Measurements from ENCODE around the gene MYH7. TPM values are rescaled to one million over a fixed set of nuclear protein-coding genes. Genes with fewer than 3 reads are reported as not detected.
"Not testable (repeated sequence)": the region's sequence is repeated elsewhere in the genome, so short reads cannot be mapped to it uniquely, and the experiment has no call there.

MYH7 gene
- total and polyA plus RNA-seq, 4 donors, result 0.99 to 2.9 (median 1.7) TPM

DNA sequence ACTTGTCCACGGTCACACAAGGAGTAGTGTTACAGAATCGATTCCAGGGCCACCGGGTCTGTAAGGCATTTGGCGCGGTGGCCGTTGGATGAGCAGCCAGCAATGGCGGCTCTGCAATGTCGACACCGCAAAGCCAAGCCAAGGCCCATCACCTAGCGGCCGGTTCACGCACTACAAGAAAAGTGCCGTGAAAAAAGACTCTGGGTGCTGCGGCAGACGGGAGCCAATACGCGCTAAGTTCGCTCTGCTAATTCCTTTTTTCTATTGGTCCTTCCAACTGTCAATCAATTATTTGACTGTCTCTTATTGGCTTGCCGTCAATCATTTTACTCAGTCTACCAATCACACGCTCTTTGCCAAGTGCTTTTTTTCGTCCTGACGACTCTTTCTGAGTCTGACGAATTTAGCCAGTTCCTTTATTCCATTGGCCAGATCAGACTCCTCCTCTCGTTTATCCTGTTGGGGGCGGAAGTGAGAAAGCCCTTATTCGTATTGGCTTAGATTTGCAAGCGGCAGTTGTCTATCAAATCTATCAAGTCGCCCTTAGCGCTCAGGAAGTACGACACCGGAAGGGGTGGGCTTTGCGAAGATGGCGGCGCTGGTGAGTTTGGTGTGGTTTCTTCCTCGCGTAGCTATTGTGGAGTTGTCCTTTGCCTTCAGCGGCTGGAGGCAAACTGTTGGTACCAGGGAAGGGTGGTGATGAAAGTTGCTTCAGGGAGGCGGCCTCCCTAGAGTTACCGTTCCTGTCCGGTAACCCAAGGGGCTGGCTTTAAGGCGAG, 33.9 kb upstream of the MYH7 start, which contains the start of gene NGDN:
Gene NGDN, plus strand, starts transcription at position 577 of the 779 bp plus-strand sequence. Its CDS starts 13 bp downstream, at position 590.
- under 1% methylated on average over 41 of the region's 41 CpGs for WGBS (ENCODE audit: insufficient coverage)
- peak within 1 kb of the TSS; percentile 94 for H3K27ac ChIP-seq (ENCODE audit: low read depth, low read length)
- H3K36me3 ChIP-seq (ENCODE audit: control insufficient read depth, insufficient read depth, low read length), result peaks cover 18% of the 10 kb centered on the region
- H3K9me3 ChIP-seq (ENCODE audit: control insufficient read depth, insufficient read depth, low read length), result no peaks in the 10 kb centered on the region
- no peaks in the 10 kb centered on the region for H3K27me3 ChIP-seq (ENCODE audit: control insufficient read depth, insufficient read depth, low read length)
- H3K4me1 ChIP-seq (ENCODE audit: control insufficient read depth, insufficient read depth, low read length), result peaks cover 4% of the 10 kb centered on the region
- DNase-seq (ENCODE audit: low read depth in 4 of 6, low spot score in 6 of 6), result peak; percentile 98 to 100 (median 100)
- peak within 1 kb of the TSS; percentile 99 for H3K4me3 ChIP-seq (ENCODE audit: low read depth, low read length)

DNA sequence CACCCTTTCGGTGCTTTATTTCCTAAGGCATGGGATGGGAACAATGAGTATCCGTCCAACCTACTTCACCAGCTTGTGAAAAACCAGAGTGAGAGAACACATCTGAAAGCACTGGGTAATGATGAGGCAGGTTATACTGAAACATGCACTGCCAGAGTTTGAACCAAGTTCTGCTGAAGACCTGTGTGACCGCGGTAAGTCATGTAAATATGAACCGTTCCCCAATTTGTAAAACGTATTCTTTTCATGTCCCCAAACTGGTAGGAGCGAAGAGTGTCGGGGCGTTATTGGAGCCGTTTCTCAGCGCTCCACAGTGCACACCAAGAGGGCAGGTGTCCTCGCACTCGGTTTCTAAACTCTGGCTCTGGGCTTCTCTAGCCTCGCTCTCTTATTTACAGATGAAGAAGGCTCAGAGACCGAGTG, 33.3 kb upstream of the MYH7 start:
- peaks cover 4% of the 10 kb centered on the region for H3K4me1 ChIP-seq (ENCODE audit: control insufficient read depth, insufficient read depth, low read length)
- peak overlapping the region; percentile 94 for H3K27ac ChIP-seq (ENCODE audit: low read depth, low read length)
- 76% methylated on average over 13 of the region's 15 CpGs for WGBS (ENCODE audit: insufficient coverage)
- peak overlapping the region; percentile 99 for H3K4me3 ChIP-seq (ENCODE audit: low read depth, low read length)
- DNase-seq (ENCODE audit: low read depth in 4 of 6, low spot score in 6 of 6), result no peak
- no peaks in the 10 kb centered on the region for H3K9me3 ChIP-seq (ENCODE audit: control insufficient read depth, insufficient read depth, low read length)
- no peaks in the 10 kb centered on the region for H3K27me3 ChIP-seq (ENCODE audit: control insufficient read depth, insufficient read depth, low read length)
- H3K36me3 ChIP-seq (ENCODE audit: control insufficient read depth, insufficient read depth, low read length), result peaks cover 18% of the 10 kb centered on the region

DNA sequence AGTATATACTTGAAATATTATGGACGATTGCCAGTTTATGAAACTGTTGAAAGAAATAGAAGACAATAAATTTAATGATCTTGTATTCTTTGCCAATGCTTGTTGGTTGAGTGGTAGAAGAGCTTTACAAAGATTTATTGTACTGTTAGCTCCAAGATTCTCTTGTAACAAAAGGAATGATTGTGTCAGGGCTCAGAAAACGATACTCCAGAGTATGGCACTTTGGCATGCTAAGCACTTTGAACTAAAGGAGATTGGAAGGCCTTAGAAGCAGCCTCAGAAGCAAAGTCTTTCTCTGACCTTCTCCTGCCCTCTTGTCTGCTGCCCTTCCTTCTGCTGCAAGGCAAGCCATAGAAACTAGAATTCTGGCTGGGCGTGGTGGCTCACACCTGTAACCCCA, 29.8 kb upstream of the MYH7 start:
- Histone ChIP-seq H3K9me3 (ENCODE audit: control insufficient read depth, insufficient read depth, low read length) (no peaks in the 10 kb centered on the region), H3K4me1 (ENCODE audit: control insufficient read depth, insufficient read depth, low read length) (peaks cover 4% of the 10 kb centered on the region), H3K4me3 (ENCODE audit: low read depth, low read length) (no peak overlapping the region), H3K36me3 (ENCODE audit: control insufficient read depth, insufficient read depth, low read length) (no peaks in the 10 kb centered on the region), H3K27ac (ENCODE audit: low read depth, low read length) (peak overlapping the region; percentile 71), H3K27me3 (ENCODE audit: control insufficient read depth, insufficient read depth, low read length) (no peaks in the 10 kb centered on the region)
- WGBS (ENCODE audit: insufficient coverage), result 48% methylated on average over 3 of the region's 3 CpGs
- peak in 1 of 6 donors; percentile 16 for DNase-seq (ENCODE audit: low read depth in 4 of 6, low spot score in 6 of 6)

DNA sequence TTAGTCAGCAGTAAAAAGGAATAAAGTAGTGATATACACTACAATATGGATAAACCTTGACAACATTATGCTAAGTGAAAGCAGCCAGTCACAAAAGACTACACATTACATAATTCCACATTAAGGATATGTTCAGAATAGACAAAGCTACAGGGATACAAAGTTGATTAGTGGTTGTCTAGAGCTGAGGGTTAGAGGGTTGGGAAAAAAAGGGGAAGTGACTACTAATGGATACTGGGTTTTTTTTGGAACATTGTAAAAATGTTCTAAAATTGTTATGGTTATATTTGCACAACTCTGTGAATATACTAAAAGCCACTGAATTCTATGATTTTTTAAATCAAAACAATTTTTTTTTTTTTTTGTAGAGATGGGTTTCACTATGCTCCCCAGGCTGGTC, 29.2 kb upstream of the MYH7 start:
- Histone ChIP-seq H3K27me3 (ENCODE audit: control insufficient read depth, insufficient read depth, low read length) (no peaks in the 10 kb centered on the region), H3K4me3 (ENCODE audit: low read depth, low read length) (no peak overlapping the region), H3K4me1 (ENCODE audit: control insufficient read depth, insufficient read depth, low read length) (peaks cover 4% of the 10 kb centered on the region), H3K9me3 (ENCODE audit: control insufficient read depth, insufficient read depth, low read length) (no peaks in the 10 kb centered on the region), H3K27ac (ENCODE audit: low read depth, low read length) (no peak overlapping the region), H3K36me3 (ENCODE audit: control insufficient read depth, insufficient read depth, low read length) (no peaks in the 10 kb centered on the region)
- no peak for DNase-seq (ENCODE audit: low read depth in 4 of 6, low spot score in 6 of 6)

DNA sequence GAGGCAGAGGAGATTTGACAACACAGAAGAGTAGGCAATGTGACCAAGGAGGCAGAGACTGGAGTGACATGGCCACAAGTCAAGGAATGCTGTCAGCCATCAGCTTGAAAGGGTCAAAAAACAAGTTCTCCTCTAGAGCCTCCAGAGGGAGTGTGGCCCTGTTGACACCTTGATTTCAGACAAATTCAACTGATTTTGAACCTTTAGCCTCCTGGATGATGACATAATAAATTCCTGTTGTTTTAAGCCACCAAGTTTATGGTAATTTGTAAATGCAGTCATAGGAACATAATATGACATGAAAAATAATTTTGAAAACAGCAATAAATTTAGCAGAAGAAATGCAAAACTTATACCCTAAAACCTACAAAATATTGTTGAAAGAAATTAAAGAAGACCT, 25.5 kb upstream of the MYH7 start:
- Histone ChIP-seq H3K27ac (ENCODE audit: low read depth, low read length) (no peak overlapping the region), H3K36me3 (ENCODE audit: control insufficient read depth, insufficient read depth, low read length) (no peaks in the 10 kb centered on the region), H3K4me3 (ENCODE audit: low read depth, low read length) (no peak overlapping the region), H3K27me3 (ENCODE audit: control insufficient read depth, insufficient read depth, low read length) (no peaks in the 10 kb centered on the region), H3K9me3 (ENCODE audit: control insufficient read depth, insufficient read depth, low read length) (no peaks in the 10 kb centered on the region), H3K4me1 (ENCODE audit: control insufficient read depth, insufficient read depth, low read length) (no peaks in the 10 kb centered on the region)
- DNase-seq (ENCODE audit: low read depth in 4 of 6, low spot score in 6 of 6), result no peak

DNA sequence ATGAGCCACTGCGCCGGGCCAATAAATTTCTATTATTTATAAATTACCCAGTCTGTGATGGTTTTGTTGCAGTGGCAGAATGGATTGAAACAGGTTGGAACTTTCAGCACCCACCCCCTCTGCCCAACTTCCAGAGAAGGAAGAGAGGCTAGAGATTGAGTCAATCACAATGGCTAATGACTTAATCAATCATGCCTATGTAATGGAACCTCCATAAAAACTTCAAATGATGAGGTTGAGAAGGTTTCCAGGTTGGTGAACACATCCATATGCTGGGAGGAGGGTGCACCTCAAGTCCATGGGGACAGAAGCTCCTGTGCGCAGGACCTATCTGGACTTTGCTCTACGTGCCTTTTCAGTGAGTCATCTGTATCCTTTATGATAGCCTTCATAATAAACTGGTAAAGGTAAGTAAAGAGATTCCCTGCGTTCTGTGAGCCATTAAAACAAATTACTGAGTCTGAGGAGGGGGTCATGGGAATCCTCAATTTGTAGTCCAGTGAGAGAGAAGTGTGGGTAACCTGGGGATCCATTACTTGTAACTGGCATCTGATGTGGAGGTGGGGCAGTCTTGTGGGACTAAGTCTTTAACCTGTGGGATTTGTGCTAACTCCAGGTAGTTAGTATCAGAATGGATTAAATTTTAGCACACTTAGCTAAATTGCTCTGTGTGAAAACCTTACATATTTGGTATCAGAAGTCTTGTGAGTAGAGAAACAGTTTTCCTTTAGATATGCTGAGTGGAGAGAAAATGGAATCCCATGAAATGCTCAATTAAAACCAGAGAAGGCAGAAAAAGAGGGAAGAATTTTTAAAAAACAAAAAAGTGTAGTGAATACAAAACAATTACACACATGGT, 22.4 kb upstream of the MYH7 start:
- no peak overlapping the region for H3K4me3 ChIP-seq (ENCODE audit: low read depth, low read length)
- no peak overlapping the region for H3K27ac ChIP-seq (ENCODE audit: low read depth, low read length)
- no peaks in the 10 kb centered on the region for H3K4me1 ChIP-seq (ENCODE audit: control insufficient read depth, insufficient read depth, low read length)
- no peaks in the 10 kb centered on the region for H3K36me3 ChIP-seq (ENCODE audit: control insufficient read depth, insufficient read depth, low read length)
- H3K9me3 ChIP-seq (ENCODE audit: control insufficient read depth, insufficient read depth, low read length), result no peaks in the 10 kb centered on the region
- no peak for DNase-seq (ENCODE audit: low read depth in 4 of 6, low spot score in 6 of 6)
- WGBS (ENCODE audit: insufficient coverage), result 83% methylated on average over 1 of the region's 5 CpGs
- H3K27me3 ChIP-seq (ENCODE audit: control insufficient read depth, insufficient read depth, low read length), result no peaks in the 10 kb centered on the region

DNA sequence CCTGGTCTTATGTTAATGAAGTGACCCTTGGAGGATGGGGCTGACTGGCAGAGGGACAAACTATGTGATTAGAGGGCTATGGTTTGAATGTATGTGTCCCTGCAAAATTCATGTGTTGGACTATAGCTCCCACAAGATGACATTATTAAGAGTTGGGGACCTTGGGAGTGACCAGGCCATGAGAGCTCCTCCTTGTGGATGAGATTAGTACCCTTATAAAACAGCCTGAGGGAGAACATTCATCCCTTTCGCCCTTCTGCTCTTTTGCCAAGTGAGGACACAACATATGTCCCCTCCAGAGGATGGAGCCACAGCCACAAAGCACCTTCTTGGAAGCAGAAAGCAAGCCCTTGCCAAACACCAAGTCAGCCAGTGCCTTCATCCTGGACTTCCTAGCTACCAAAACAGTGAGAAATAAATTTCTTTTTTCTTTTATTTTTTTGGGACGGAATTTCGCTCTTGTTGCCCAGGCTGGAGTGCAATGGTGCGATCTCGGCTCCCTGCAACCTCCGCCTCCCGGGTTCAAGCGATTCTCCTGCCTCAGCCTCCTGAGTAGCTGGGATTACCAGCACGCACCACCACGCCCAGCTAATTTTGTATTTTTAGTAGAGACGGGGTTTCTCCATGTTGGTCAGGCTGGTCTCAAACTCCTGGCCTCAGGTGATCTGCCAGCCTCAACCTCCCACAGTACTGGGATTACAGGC, 21.6 kb upstream of the MYH7 start:
- 88% methylated on average over 3 of the region's 11 CpGs for WGBS (ENCODE audit: insufficient coverage)
- not testable (repeated sequence) for H3K27me3 ChIP-seq (ENCODE audit: control insufficient read depth, insufficient read depth, low read length); DNase-seq (ENCODE audit: low read depth in 4 of 6, low spot score in 6 of 6); H3K4me3 ChIP-seq (ENCODE audit: low read depth, low read length); H3K27ac ChIP-seq (ENCODE audit: low read depth, low read length); H3K4me1 ChIP-seq (ENCODE audit: control insufficient read depth, insufficient read depth, low read length); H3K9me3 ChIP-seq (ENCODE audit: control insufficient read depth, insufficient read depth, low read length); H3K36me3 ChIP-seq (ENCODE audit: control insufficient read depth, insufficient read depth, low read length)

DNA sequence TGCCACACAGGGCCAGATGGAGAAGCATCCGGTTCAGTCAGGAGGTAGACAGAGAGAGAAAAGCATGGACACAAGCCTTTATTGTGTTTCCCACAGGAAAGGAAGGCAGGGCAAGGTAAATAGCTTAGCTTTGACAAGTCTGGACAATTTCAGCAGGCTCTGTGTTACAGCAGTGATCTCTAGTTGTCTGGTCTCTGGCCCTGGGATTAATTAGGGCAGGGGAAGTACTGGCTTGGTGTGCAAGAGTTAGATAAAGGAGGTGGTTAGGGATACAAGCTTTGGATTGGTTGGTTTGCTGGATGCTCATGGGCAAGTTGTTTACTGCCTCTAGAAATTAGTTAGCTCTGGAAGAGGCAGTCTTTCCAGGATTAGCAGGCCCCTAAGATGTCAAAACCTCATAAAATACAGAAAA, 19.0 kb upstream of the MYH7 start:
- no peak overlapping the region for H3K27ac ChIP-seq (ENCODE audit: low read depth, low read length)
- H3K36me3 ChIP-seq (ENCODE audit: control insufficient read depth, insufficient read depth, low read length), result no peaks in the 10 kb centered on the region
- H3K9me3 ChIP-seq (ENCODE audit: control insufficient read depth, insufficient read depth, low read length), result peaks cover 1% of the 10 kb centered on the region
- no peak overlapping the region for H3K4me3 ChIP-seq (ENCODE audit: low read depth, low read length)
- H3K27me3 ChIP-seq (ENCODE audit: control insufficient read depth, insufficient read depth, low read length), result no peaks in the 10 kb centered on the region
- 41% methylated on average over 1 of the region's 1 CpG for WGBS (ENCODE audit: insufficient coverage)
- DNase-seq (ENCODE audit: low read depth in 4 of 6, low spot score in 6 of 6), result no peak
- H3K4me1 ChIP-seq (ENCODE audit: control insufficient read depth, insufficient read depth, low read length), result no peaks in the 10 kb centered on the region

DNA sequence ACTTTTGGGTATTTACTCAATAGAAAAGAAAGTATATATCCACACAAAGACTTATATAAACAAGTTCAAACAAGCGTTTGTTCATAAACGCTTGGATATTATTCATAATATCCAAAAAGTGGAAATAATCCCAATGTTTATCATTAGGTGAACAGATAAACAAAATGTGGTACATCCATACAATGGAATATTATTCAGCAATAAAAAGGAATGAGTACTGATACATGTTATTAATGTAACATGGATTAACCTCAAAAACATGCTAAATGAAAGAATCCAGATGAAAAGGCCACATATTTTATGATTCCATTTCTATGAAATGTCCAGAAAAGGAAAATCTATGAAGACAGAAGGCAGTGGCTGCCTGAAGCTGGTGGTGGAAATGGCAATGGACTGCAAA, 16.8 kb upstream of the MYH7 start:
- Histone ChIP-seq H3K4me1 (ENCODE audit: control insufficient read depth, insufficient read depth, low read length) (no peaks in the 10 kb centered on the region), H3K27ac (ENCODE audit: low read depth, low read length) (no peak overlapping the region), H3K9me3 (ENCODE audit: control insufficient read depth, insufficient read depth, low read length) (peaks cover 1% of the 10 kb centered on the region), H3K4me3 (ENCODE audit: low read depth, low read length) (no peak overlapping the region), H3K36me3 (ENCODE audit: control insufficient read depth, insufficient read depth, low read length) (no peaks in the 10 kb centered on the region), H3K27me3 (ENCODE audit: control insufficient read depth, insufficient read depth, low read length) (no peaks in the 10 kb centered on the region)
- no CpG with 5 or more reads among the region's 2 CpGs for WGBS (ENCODE audit: insufficient coverage)
- no peak for DNase-seq (ENCODE audit: low read depth in 4 of 6, low spot score in 6 of 6)
